SK-N-MC (cell line): ENCODE results near the gene OR4D1.

Experiments used
- DNase-seq: peaks from one replicate; pipeline ENCODE4 v3.0.0-alpha.2; 2011; ENCODE audit warnings: low read depth, low spot score
- H3K27ac ChIP-seq: fragments of 200-600 bp; sonication (generic); 2 replicates; pipeline ENCODE4 v1.5.1; 2016; ENCODE audit warnings: mixed run types
- H3K36me3 ChIP-seq: fragments of 200-600 bp; sonication (generic); 2 replicates; pipeline ENCODE4 v1.6.1; 2017; ENCODE audit warnings: antibody characterized with exemption, low read length, mixed read lengths; ENCODE audit not compliant: insufficient read depth
- H3K4me3 ChIP-seq: fragments of 200-600 bp; sonication (generic); 2 replicates; pipeline ENCODE4 v1.5.1; 2016
- H3K9ac ChIP-seq: fragments of 200-600 bp; sonication (generic); 2 replicates; pipeline ENCODE4 v1.8.0; 2017; ENCODE audit warnings: mixed run types, mixed read lengths; ENCODE audit not compliant: insufficient read length
- H3K9me3 ChIP-seq: fragments of 200-600 bp; sonication (generic); 2 replicates; pipeline ENCODE4 v1.6.1; 2017; ENCODE audit warnings: low read depth, mild to moderate bottlenecking, antibody characterized with exemption, low read length, moderate library complexity, mixed read lengths
- EZH2 ChIP-seq: fragments of 200-600 bp; sonication (generic); IDR thresholded peaks from one replicate; pipeline ENCODE4 v1.6.1; 2017; ENCODE audit warnings: antibody characterized with exemption
- FOXP2 ChIP-seq: optimal IDR thresholded peaks from 2 replicates; pipeline ENCODE3; 2011; ENCODE audit warnings: mild to moderate bottlenecking, moderate library complexity; ENCODE audit not compliant: insufficient read depth; ENCODE audit errors: extremely low read length, control extremely low read depth
- POLR2AphosphoS5 ChIP-seq: IDR thresholded peaks from 2 replicates; pipeline ENCODE4 v1.6.1; 2012; ENCODE audit warnings: mild to moderate bottlenecking, low read depth, low read length, borderline replicate concordance

The OR4D1 gene

GRCh38 chr17:58166682-58167081 is 18.5 kb downstream of the OR4D1 start, which contains the start of gene OR4D2:
Gene OR4D2, plus strand, starts transcription at chr17:58166982. Its CDS starts 2,674 bp downstream, at chr17:58169656.
- no peak within 1 kb of the TSS for H3K9ac ChIP-seq
- no peak within 1 kb of the TSS for H3K4me3 ChIP-seq
- DNase-seq = no peak
- H3K36me3 ChIP-seq = no peaks in the 10 kb centered on the region
- H3K9me3 ChIP-seq = no peaks in the 10 kb centered on the region
- no peak within 1 kb of the TSS for H3K27ac ChIP-seq
- TF ChIP-seq EZH2 (no peak), POLR2AphosphoS5 (no peak), FOXP2 (no peak)

GRCh38 chr17:58170622-58171021 is 22.4 kb downstream of the OR4D1 start:
- Histone ChIP-seq H3K36me3 (no peaks in the 10 kb centered on the region), H3K27ac (no peak overlapping the region), H3K9ac (no peak overlapping the region), H3K9me3 (no peaks in the 10 kb centered on the region), H3K4me3 (no peak overlapping the region)
- DNase-seq = no peak
- TF ChIP-seq EZH2 = no peak
- TF ChIP-seq POLR2AphosphoS5 = no peak
- TF ChIP-seq FOXP2 = no peak

DNA sequence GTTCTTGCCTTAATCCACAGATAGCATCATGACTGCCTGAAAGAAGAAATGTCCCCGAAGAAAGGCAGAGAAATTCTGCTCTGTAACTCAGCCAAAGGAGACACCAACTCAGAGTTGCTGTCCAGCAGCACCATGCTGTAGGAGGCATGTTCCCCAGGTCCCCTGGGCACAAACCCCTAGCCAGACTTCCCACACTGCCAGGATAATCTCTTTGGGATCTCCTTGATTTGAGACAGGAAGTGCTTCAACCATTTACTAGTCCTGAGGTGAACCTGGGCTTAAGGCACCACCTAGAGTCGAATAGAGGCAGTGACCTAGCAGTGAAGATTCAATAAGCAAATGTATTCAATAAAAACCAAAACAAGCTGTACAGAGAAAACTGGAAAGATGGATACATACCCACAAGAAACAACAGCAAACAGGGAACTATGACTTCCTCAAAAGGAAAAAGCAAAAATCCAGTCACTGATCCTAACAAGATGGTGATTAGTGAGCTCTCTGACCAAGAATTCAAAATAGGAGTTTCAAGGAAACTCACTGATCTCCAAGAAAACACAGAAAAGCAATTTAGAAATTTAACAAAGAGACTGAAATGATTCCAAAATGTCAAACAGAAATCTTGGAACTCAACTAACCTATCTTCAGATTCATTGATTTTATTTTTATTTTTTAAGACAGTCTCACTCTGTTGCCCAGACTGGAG is 24.3 kb downstream of the OR4D1 start:
- Histone ChIP-seq H3K9me3 (no peaks in the 10 kb centered on the region), H3K9ac (no peak overlapping the region), H3K36me3 (no peaks in the 10 kb centered on the region), H3K4me3 (no peak overlapping the region), H3K27ac (no peak overlapping the region)
- peak; percentile 1 for DNase-seq
- TF ChIP-seq EZH2 (no peak), POLR2AphosphoS5 (no peak), FOXP2 (no peak)

- no peaks in the 10 kb centered on the region for H3K36me3 ChIP-seq
- TF ChIP-seq POLR2AphosphoS5 = no peak
- no peak for TF ChIP-seq FOXP2
- no peak for TF ChIP-seq EZH2
- no peak for DNase-seq
Measured at GRCh38 chr17:58174871-58175270, 26.7 kb downstream of the OR4D1 start.

GRCh38 chr17:58176200-58176599 is 28.0 kb downstream of the OR4D1 start:
- Histone ChIP-seq H3K4me3 (no peak overlapping the region), H3K36me3 (no peaks in the 10 kb centered on the region), H3K27ac (no peak overlapping the region), H3K9ac (no peak overlapping the region), H3K9me3 (no peaks in the 10 kb centered on the region)
- no peak for DNase-seq
- TF ChIP-seq EZH2 (no peak), FOXP2 (no peak), POLR2AphosphoS5 (no peak)

More at GRCh38 chr17:58174871-58175270, 26.7 kb downstream of the OR4D1 start:
- Histone ChIP-seq H3K27ac (no peak overlapping the region), H3K9me3 (no peaks in the 10 kb centered on the region), H3K9ac (no peak overlapping the region), H3K4me3 (no peak overlapping the region)

DNA sequence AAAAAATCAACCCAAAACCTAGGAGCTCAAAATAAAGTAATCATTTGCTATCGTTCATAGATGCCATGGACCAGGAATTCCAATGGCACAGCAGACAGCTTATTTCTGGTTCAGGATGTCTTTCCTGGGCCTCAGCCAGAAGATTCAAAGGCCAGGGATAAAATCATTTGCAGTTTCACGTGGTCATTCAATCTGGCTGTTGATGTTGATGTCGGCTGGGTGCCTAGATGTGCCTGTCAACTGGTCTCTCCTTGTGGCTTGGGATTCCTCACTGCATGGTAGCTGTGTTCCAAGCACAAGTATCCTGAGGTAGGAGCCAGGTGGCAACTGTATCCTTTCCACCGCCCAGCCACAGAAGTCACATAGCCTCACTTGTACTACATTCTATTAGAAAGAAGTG is 33.6 kb downstream of the OR4D1 start:
- no peaks in the 10 kb centered on the region for H3K9me3 ChIP-seq
- no peak overlapping the region for H3K27ac ChIP-seq
- no peak overlapping the region for H3K9ac ChIP-seq
- H3K36me3 ChIP-seq = no peaks in the 10 kb centered on the region
- no peak for DNase-seq
- no peak overlapping the region for H3K4me3 ChIP-seq
- TF ChIP-seq EZH2 (no peak), FOXP2 (no peak), POLR2AphosphoS5 (no peak)

DNA sequence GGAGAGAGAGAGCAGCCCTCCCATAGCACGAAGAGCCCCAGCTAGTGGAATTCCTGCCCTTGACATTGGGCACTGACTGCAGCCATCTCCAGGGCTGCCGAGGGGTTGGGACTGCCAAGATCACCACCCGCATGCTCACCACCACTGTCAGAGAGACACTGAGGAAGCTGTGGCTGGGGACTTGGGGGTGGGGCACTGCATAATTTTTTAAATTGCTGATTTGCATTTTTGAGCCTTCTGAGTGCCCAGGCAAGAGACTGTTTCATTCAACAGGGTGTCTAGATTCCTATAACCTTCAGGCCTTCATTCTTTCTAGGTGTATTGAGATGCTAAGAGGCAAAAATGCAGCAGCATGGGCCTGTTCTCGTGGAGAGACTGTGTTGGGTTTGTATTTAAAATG is 35.3 kb downstream of the OR4D1 start:
- H3K9ac ChIP-seq = no peak overlapping the region
- no peak overlapping the region for H3K27ac ChIP-seq
- DNase-seq = no peak
- no peak overlapping the region for H3K4me3 ChIP-seq
- no peaks in the 10 kb centered on the region for H3K36me3 ChIP-seq
- no peaks in the 10 kb centered on the region for H3K9me3 ChIP-seq
- no peak for TF ChIP-seq FOXP2
- no peak for TF ChIP-seq POLR2AphosphoS5
- TF ChIP-seq EZH2 = no peak

DNA sequence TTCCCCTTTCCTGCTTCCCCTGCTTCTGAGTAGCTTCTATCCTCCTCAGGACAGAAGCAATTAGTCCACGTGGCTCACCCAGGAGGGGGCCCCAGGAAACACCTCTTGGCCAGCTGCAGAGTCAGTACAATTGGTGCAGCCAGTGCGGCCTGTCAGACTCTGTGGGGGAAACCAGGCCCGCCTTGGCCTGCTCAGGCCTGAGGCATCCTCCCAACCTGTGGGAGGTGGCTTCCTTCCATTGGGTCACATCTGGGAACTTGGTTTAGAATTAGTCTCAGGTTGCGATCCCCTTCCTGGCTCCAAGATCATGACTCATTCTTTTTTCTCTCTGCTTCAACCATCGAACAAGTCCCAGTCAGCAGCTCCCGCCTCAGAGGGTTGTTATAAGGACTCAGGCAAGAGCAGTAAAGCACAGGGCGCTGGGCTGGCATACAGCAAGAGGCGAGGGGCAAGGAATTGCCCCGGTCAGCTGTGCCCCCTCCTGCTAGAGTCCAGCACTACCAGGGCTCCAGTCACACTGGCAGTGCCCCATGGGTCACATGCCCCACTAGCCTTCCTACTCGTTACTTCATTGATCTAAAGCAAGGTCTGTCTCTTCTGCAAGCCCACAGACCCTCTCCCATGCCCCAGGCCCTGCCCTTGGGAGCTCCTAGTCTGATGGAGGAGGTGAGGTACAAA is 36.3 kb downstream of the OR4D1 start:
- H3K27ac ChIP-seq = no peak overlapping the region

More for the DNA sequence above, 36.3 kb downstream of the OR4D1 start:
- Histone ChIP-seq H3K4me3 (no peak overlapping the region), H3K36me3 (no peaks in the 10 kb centered on the region), H3K9ac (no peak overlapping the region), H3K9me3 (no peaks in the 10 kb centered on the region)
- DNase-seq = no peak
- no peak for TF ChIP-seq POLR2AphosphoS5
- TF ChIP-seq FOXP2 = no peak
- TF ChIP-seq EZH2 = no peak
